Mesendoderm (in vitro differentiated cells): ENCODE measurements around the gene LSM12. TPM values are rescaled to one million over a fixed set of nuclear protein-coding genes. Genes with fewer than 3 reads are reported as not detected.

ENCODE experiments used
- DNase-seq: peaks from one replicate; pipeline ENCODE4 v3.0.0; 2013
- H2AK5ac ChIP-seq: 2 replicates; pipeline ENCODE4 v1.6.1; 2013; ENCODE audit warnings: low read length, inconsistent platforms
- H2BK120ac ChIP-seq: 2 replicates; pipeline ENCODE4 v1.6.1; 2013; ENCODE audit warnings: low read depth, mild to moderate bottlenecking, low read length, moderate library complexity, mixed read lengths
- H2BK15ac ChIP-seq: replicated peaks from 2 replicates; pipeline ENCODE4 v1.6.1; 2013; ENCODE audit warnings: low read depth, mild to moderate bottlenecking, moderate library complexity
- H2BK5ac ChIP-seq: 2 replicates; pipeline ENCODE4 v1.6.1; 2013; ENCODE audit warnings: low read length, inconsistent platforms
- H3K18ac ChIP-seq: 2 replicates; pipeline ENCODE4 v1.6.1; 2013; ENCODE audit warnings: mild to moderate bottlenecking, low read length, mixed read lengths
- H3K23ac ChIP-seq: one replicate; pipeline ENCODE4 v1.6.1; 2013; ENCODE audit warnings: low read length
- H3K27ac ChIP-seq: 2 replicates; pipeline ENCODE4 v1.5.1; 2013; ENCODE audit warnings: low read depth, mild to moderate bottlenecking, inconsistent platforms, low read length, moderate library complexity
- H3K27me3 ChIP-seq: 2 replicates; pipeline ENCODE4 v1.6.1; 2013; ENCODE audit warnings: low read length, control low read depth, mild to moderate bottlenecking, inconsistent platforms; ENCODE audit not compliant: insufficient read depth, poor library complexity
- H3K36me3 ChIP-seq: 2 replicates; pipeline ENCODE4 v1.6.1; 2013; ENCODE audit warnings: low read length, inconsistent platforms; ENCODE audit not compliant: control insufficient read depth, insufficient read depth
- H3K4ac ChIP-seq: one replicate; pipeline ENCODE4 v1.6.1; 2013; ENCODE audit warnings: low read depth, mild to moderate bottlenecking, low read length, moderate library complexity
- H3K4me1 ChIP-seq: 2 replicates; pipeline ENCODE4 v1.6.1; 2013; ENCODE audit warnings: low read depth, low read length, inconsistent platforms; ENCODE audit not compliant: control insufficient read depth
- H3K4me2 ChIP-seq: 2 replicates; pipeline ENCODE4 v1.6.1; 2013; ENCODE audit warnings: low read length
- H3K4me3 ChIP-seq: 2 replicates; pipeline ENCODE4 v1.5.1; 2013; ENCODE audit warnings: mild to moderate bottlenecking, low read length
- H3K56ac ChIP-seq: one replicate; pipeline ENCODE4 v1.6.1; 2013; ENCODE audit warnings: low read length
- H3K79me1 ChIP-seq: 2 replicates; pipeline ENCODE4 v1.6.1; 2013; ENCODE audit warnings: low read length, inconsistent platforms
- H3K79me2 ChIP-seq: 2 replicates; pipeline ENCODE4 v1.6.1; 2013; ENCODE audit warnings: mild to moderate bottlenecking, low read length; ENCODE audit not compliant: control insufficient read depth, insufficient read depth
- H3K9ac ChIP-seq: 2 replicates; pipeline ENCODE4 v1.6.1; 2013; ENCODE audit warnings: low read length, inconsistent platforms
- H4K5ac ChIP-seq: one replicate; pipeline ENCODE4 v1.6.1; 2013; ENCODE audit warnings: low read length
- H4K8ac ChIP-seq: one replicate; pipeline ENCODE4 v1.6.1; 2013; ENCODE audit warnings: low read depth, mild to moderate bottlenecking, control low read depth, low read length, moderate library complexity
- WGBS: extraction: QIAGEN DNeasy Blood & Tissue Kit; methylation state at CpG from one replicate; pipeline ENCODE4 v1.1.7; 2013; ENCODE audit warnings: low lambda C conversion rate, missing lambda C conversion rate; ENCODE audit not compliant: insufficient coverage; ENCODE audit errors: extremely low coverage; 5-methylcytosine and 5-hydroxymethylcytosine counted together
- small RNA-seq: library from polyadenylated mRNA; stranded (forward); fragments of <200 nt; extraction: miRNeasy Mini kit (QIAGEN cat#:217004); gene quantifications from one replicate; pipeline ENCODE3, GENCODE V24; 2013; ENCODE audit not compliant: insufficient read depth

The LSM12 gene

DNA sequence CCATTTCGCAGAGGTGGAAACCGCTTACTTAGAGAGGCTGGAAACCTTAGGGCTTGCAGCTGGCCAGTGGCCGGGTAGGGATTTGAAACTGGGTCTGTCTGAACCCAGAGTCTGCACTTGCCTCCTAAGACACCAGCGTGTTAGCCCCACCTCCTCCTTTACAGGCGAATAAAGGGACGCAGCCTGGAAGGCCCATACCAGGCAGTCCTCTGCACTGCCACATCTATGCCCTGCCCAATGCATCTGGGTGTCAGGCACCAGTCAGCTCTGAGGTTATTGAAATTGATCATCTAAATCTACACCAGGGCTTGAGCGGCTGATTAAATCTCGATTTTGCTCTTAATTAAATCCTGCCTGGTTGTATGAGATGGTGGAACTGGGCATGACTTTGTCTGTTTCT lies 82.0 kb downstream of the LSM12 start:
- H3K4me2 ChIP-seq: no peak overlapping the region
- H4K5ac ChIP-seq: no peak overlapping the region
- H3K18ac ChIP-seq: no peak overlapping the region
- no peak overlapping the region for H3K4me3 ChIP-seq
- H2AK5ac ChIP-seq: no peak overlapping the region
- no peak overlapping the region for H3K23ac ChIP-seq
- no peak overlapping the region for H2BK120ac ChIP-seq
- no peak overlapping the region for H2BK5ac ChIP-seq
- no peak overlapping the region for H3K56ac ChIP-seq
- no peaks in the 10 kb centered on the region for H3K4me1 ChIP-seq
- peaks cover 2% of the 10 kb centered on the region for H3K27me3 ChIP-seq
- H4K8ac ChIP-seq: no peak overlapping the region
- no peaks in the 10 kb centered on the region for H3K79me1 ChIP-seq
- peak; percentile 29 for DNase-seq
- no peak overlapping the region for H2BK15ac ChIP-seq
- WGBS: no CpG with 5 or more reads among the region's 8 CpGs
- H3K4ac ChIP-seq: no peak overlapping the region
- H3K79me2 ChIP-seq: no peaks in the 10 kb centered on the region
- no peak overlapping the region for H3K27ac ChIP-seq
- no peaks in the 10 kb centered on the region for H3K36me3 ChIP-seq
- no peak overlapping the region for H3K9ac ChIP-seq

Small RNA genes lying within 50 kb of the gene (small RNA-seq; reads per million reads assigned to genes)
- gene RF00012: not detected
